Limb (tissue), 2 donors: Measurements from ENCODE around the gene LRRC37A3.
"Not testable (repeated sequence)": the region's sequence is repeated elsewhere in the genome, so short reads cannot be mapped to it uniquely, and the experiment has no call there.

Source experiments
- DNase-seq, 2 donors: peaks; one replicate each; pipeline ENCODE4 v3.0.0-alpha.2; 2016; ENCODE audit errors: extremely low spot score in 2 of 2

LRRC37A3 gene

GRCh38 chr17:64919289-64920025 is at the start of gene LRRC37A3:
Gene LRRC37A3 (minus strand): TSS chr17:64919478. CDS start chr17:64897257, 22,221 bp downstream.
- peak; percentile 93 to 96 for DNase-seq

- peak; percentile 37 to 73 for DNase-seq
These were observed 46.6 kb upstream of the LRRC37A3 start for GRCh38 chr17:64965873-64966287.

GRCh38 chr17:64965256-64965872 is 46.1 kb upstream of the LRRC37A3 start:
- not testable (repeated sequence) for DNase-seq

- no peak for DNase-seq
These were observed 45.5 kb upstream of the LRRC37A3 start for GRCh38 chr17:64964796-64965195.

GRCh38 chr17:64963814-64964213 is 44.5 kb upstream of the LRRC37A3 start:
- DNase-seq, result not testable (repeated sequence)

GRCh38 chr17:64961563-64962378 is 42.5 kb upstream of the LRRC37A3 start:
- DNase-seq, result peak in 1 of 2 donors; percentile 70

- DNase-seq, result no peak
These were observed 32.6 kb upstream of the LRRC37A3 start for GRCh38 chr17:64951877-64952276.

GRCh38 chr17:64950871-64951270 is 31.6 kb upstream of the LRRC37A3 start:
- no peak for DNase-seq

GRCh38 chr17:64947152-64947551 is 27.9 kb upstream of the LRRC37A3 start:
- no peak for DNase-seq

- no peak for DNase-seq
These were observed 22.5 kb upstream of the LRRC37A3 start for GRCh38 chr17:64941761-64942160.

- no peak for DNase-seq
These were observed 21.8 kb upstream of the LRRC37A3 start for GRCh38 chr17:64941045-64941444.

GRCh38 chr17:64940055-64940454 is 20.8 kb upstream of the LRRC37A3 start:
- no peak for DNase-seq

GRCh38 chr17:64938925-64939474 is 19.7 kb upstream of the LRRC37A3 start:
- DNase-seq, result peak in 1 of 2 donors; percentile 55

- no peak for DNase-seq
These were observed 19.0 kb upstream of the LRRC37A3 start for GRCh38 chr17:64938290-64938689.

GRCh38 chr17:64936117-64936516 is 16.8 kb upstream of the LRRC37A3 start:
- no peak for DNase-seq

- DNase-seq, result not testable (repeated sequence)
These were observed 15.1 kb upstream of the LRRC37A3 start for GRCh38 chr17:64934284-64934778.

GRCh38 chr17:64932850-64933249 is 13.6 kb upstream of the LRRC37A3 start:
- not testable (repeated sequence) for DNase-seq

GRCh38 chr17:64930374-64930773 is 11.1 kb upstream of the LRRC37A3 start:
- not testable (repeated sequence) for DNase-seq

- not testable (repeated sequence) for DNase-seq
These were observed 10.3 kb upstream of the LRRC37A3 start for GRCh38 chr17:64929419-64930209.

- not testable (repeated sequence) for DNase-seq
These were observed 9.4 kb upstream of the LRRC37A3 start for GRCh38 chr17:64928701-64929100.

GRCh38 chr17:64927444-64927843 is 8.2 kb upstream of the LRRC37A3 start:
- DNase-seq, result peak in 1 of 2 donors; percentile 41
